Activated T-helper 1 cell treated with anti-CD3 and anti-CD28 coated beads, Interleukin-12 subunit alpha, Interleukin-12 subunit beta, Interleukin-2, Interleukin-4 antibody, amounts not matched to agents 30 ng/mL and 10 ng/mL and 1 ng/mL, durations not matched to agents 14 hours and 24 hours and 36 hours (primary cell): ENCODE measurements around the gene INSYN1. TPM values are rescaled to one million over a fixed set of nuclear protein-coding genes. Genes with fewer than 3 reads are reported as not detected.
"Not testable (repeated sequence)": the region's sequence is repeated elsewhere in the genome, so short reads cannot be mapped to it uniquely, and the experiment has no call there.

ENCODE experiments used
- DNase-seq: peaks from one replicate; pipeline ENCODE4 v3.0.0; 2021; ENCODE audit warnings: low spot score
- H3K27ac Mint-ChIP-seq: one replicate; pipeline ENCODE4 v1.8.0; 2021; ENCODE audit warnings: mild to moderate bottlenecking, mixed read lengths
- H3K27me3 Mint-ChIP-seq: one replicate; pipeline ENCODE4 v1.8.0; 2022; ENCODE audit warnings: mild to moderate bottlenecking, moderate library complexity, mixed read lengths; ENCODE audit not compliant: insufficient read depth
- H3K36me3 Mint-ChIP-seq: one replicate; pipeline ENCODE4 v1.8.0; 2021; ENCODE audit warnings: low read depth, mixed read lengths
- H3K4me1 Mint-ChIP-seq: one replicate; pipeline ENCODE4 v1.8.0; 2021; ENCODE audit warnings: low read depth, mixed read lengths
- H3K4me3 Mint-ChIP-seq: one replicate; pipeline ENCODE4 v1.8.0; 2021; ENCODE audit warnings: mild to moderate bottlenecking, moderate library complexity, mixed read lengths
- H3K9me3 Mint-ChIP-seq: one replicate; pipeline ENCODE4 v1.8.0; 2021; ENCODE audit warnings: mixed read lengths
- intact Hi-C: fragments of 100-400 bp; cut with micrococcal nuclease; formaldehyde crosslinking; loops from one replicate; pipeline ENCODE4 v1.15.1; 2024
- total RNA-seq: library from RNA; stranded (reverse); gene quantifications from 2 replicates; pipeline ENCODE4 v1.2.3, GENCODE V29; 2022

The INSYN1 gene
- total RNA-seq, 1 donor from 2014 or later: not detected

GRCh38 chr15:73712107-73712506, 41.0 kb downstream of the INSYN1 start:
- H3K9me3 Mint-ChIP-seq: no peaks in the 10 kb centered on the region
- no peaks in the 10 kb centered on the region for H3K36me3 Mint-ChIP-seq
- DNase-seq: no peak
- H3K4me3 Mint-ChIP-seq: no peak overlapping the region
- peaks cover 11% of the 10 kb centered on the region for H3K27me3 Mint-ChIP-seq
- H3K4me1 Mint-ChIP-seq: no peaks in the 10 kb centered on the region
- H3K27ac Mint-ChIP-seq: no peak overlapping the region
- intact Hi-C loops: no loop called here

DNA sequence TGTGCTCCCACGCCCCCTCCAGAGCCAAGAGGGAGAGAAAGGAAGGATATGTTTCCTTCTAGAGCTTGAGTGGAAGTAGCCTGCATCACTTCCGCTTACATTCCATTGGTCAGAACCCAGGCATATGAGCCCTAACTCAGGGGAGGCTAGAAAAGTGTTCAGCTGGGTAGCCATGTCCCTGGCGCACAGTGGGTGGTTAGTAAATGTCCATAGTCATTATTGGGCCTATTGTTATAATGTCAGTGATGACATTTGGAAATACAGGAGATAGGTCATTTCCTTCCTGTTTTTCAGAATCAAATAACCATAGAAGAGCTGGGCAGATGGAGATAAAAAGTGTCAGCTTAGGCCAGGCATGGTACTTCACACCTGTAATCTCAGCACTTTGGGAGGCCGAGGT, 41.6 kb downstream of the INSYN1 start:
- no peak overlapping the region for H3K27ac Mint-ChIP-seq
- intact Hi-C loops: no loop called here
- H3K4me3 Mint-ChIP-seq: no peak overlapping the region
- DNase-seq: no peak
- peaks cover 10% of the 10 kb centered on the region for H3K27me3 Mint-ChIP-seq
- no peaks in the 10 kb centered on the region for H3K4me1 Mint-ChIP-seq
- H3K9me3 Mint-ChIP-seq: no peaks in the 10 kb centered on the region
- no peaks in the 10 kb centered on the region for H3K36me3 Mint-ChIP-seq

- Mint-ChIP-seq H3K9me3 (no peaks in the 10 kb centered on the region), H3K4me1 (peaks cover under 1% of the 10 kb centered on the region), H3K27ac (no peak overlapping the region), H3K36me3 (no peaks in the 10 kb centered on the region), H3K4me3 (no peak overlapping the region), H3K27me3 (peaks cover 10% of the 10 kb centered on the region)
- intact Hi-C loops: no loop called here
- DNase-seq: no peak
Measured at GRCh38 chr15:73710321-73710720, 42.8 kb downstream of the INSYN1 start.

DNA sequence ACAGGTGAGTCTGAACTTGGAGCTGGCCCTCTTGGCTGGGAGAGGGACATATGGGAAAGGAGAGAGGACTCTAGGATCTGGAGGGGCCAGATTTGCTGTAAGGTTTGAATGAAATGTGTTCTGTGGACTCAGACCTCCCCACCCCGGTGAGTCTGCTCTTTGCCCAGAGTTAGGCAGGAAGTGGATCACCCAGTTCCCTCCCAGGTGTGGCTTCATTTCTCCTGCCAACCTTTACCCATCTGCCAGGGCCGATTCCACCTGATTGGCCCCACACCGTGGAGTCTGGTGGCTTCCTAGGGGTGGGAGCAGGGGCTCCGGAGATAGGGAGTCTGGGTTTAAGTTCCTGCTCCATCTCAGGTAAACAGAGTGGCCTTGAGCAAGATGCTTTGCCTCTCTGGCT, 43.5 kb downstream of the INSYN1 start:
- Mint-ChIP-seq H3K9me3 (no peaks in the 10 kb centered on the region), H3K27ac (no peak overlapping the region), H3K27me3 (peaks cover 10% of the 10 kb centered on the region), H3K4me3 (no peak overlapping the region), H3K36me3 (no peaks in the 10 kb centered on the region), H3K4me1 (peaks cover 7% of the 10 kb centered on the region)
- DNase-seq: no peak
- intact Hi-C loops: loop anchor here (10.0 kb wide), 1 partner anchor 425 kb away; no protein-coding TSS in a partner anchor

DNA sequence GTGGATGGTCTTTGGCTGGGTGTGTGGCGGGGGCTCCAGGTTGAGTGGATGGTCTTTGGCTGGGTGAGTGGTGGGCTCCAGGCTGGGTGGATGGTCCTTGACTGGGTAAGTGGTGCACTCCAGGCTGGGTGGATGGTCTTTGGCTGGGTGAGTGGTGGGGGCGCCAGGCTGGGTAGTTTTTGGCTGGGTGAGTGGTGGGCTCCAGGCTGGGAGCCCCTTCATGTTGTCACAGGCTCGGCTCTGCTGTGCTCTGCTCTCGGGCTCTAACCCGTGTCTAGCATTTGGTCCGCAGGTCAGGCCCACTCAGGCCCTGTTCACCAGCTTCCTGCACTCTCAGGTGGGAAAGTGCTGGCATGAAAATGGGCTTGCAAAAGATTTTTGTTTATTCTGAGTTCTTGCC, 43.9 kb downstream of the INSYN1 start:
- Mint-ChIP-seq H3K27ac (no peak overlapping the region), H3K4me1 (peaks cover 9% of the 10 kb centered on the region), H3K27me3 (peaks cover 10% of the 10 kb centered on the region), H3K36me3 (no peaks in the 10 kb centered on the region), H3K9me3 (no peaks in the 10 kb centered on the region), H3K4me3 (no peak overlapping the region)
- intact Hi-C loops: loop anchor here (10.0 kb wide), 1 partner anchor 424 kb away; no protein-coding TSS in a partner anchor
- DNase-seq: no peak

GRCh38 chr15:73708691-73709090, 44.5 kb downstream of the INSYN1 start:
- Mint-ChIP-seq H3K27ac (peak overlapping the region; percentile 26), H3K4me3 (no peak overlapping the region), H3K36me3 (no peaks in the 10 kb centered on the region), H3K9me3 (no peaks in the 10 kb centered on the region), H3K4me1 (peaks cover 9% of the 10 kb centered on the region), H3K27me3 (peaks cover 10% of the 10 kb centered on the region)
- no peak for DNase-seq
- intact Hi-C loops: loop anchor here (10.0 kb wide), 1 partner anchor 424 kb away; no protein-coding TSS in a partner anchor

- peaks cover 19% of the 10 kb centered on the region for H3K27me3 Mint-ChIP-seq
- DNase-seq: peak; percentile 59
- H3K4me3 Mint-ChIP-seq: no peak overlapping the region
- intact Hi-C loops: loop anchor here (1.0 to 10.0 kb wide), 2 partner anchors 69 to 420 kb away; no protein-coding TSS in a partner anchor
- peaks cover 1% of the 10 kb centered on the region for H3K36me3 Mint-ChIP-seq
- H3K4me1 Mint-ChIP-seq: peaks cover 13% of the 10 kb centered on the region
- H3K27ac Mint-ChIP-seq: no peak overlapping the region
- H3K9me3 Mint-ChIP-seq: no peaks in the 10 kb centered on the region
Measured at GRCh38 chr15:73704869-73705645, 48.1 kb downstream of the INSYN1 start.

- not testable (repeated sequence) for H3K27ac Mint-ChIP-seq, DNase-seq, H3K36me3 Mint-ChIP-seq, H3K4me3 Mint-ChIP-seq, H3K9me3 Mint-ChIP-seq
- intact Hi-C loops: loop anchor here (1.0 to 10.0 kb wide), 2 partner anchors 68 to 420 kb away; no protein-coding TSS in a partner anchor
- H3K4me1 Mint-ChIP-seq: peaks cover 15% of the 10 kb centered on the region
- H3K27me3 Mint-ChIP-seq: peaks cover 22% of the 10 kb centered on the region
Measured at GRCh38 chr15:73704142-73704868, 48.8 kb downstream of the INSYN1 start.

DNA sequence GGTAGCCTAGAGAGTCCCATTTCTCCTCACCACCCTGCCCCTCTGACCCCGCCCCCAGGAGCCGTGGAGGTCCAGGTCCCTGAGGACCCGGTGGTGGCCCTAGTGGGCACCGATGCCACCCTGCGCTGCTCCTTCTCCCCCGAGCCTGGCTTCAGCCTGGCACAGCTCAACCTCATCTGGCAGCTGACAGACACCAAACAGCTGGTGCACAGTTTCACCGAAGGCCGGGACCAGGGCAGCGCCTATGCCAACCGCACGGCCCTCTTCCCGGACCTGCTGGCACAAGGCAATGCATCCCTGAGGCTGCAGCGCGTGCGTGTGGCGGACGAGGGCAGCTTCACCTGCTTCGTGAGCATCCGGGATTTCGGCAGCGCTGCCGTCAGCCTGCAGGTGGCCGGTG, 49.5 kb downstream of the INSYN1 start:
- not testable (repeated sequence) for H3K36me3 Mint-ChIP-seq, DNase-seq, H3K27ac Mint-ChIP-seq, H3K9me3 Mint-ChIP-seq, H3K4me3 Mint-ChIP-seq
- intact Hi-C loops: loop anchor here (10.0 kb wide), 1 partner anchor 419 kb away; no protein-coding TSS in a partner anchor
- H3K4me1 Mint-ChIP-seq: peaks cover 15% of the 10 kb centered on the region
- peaks cover 24% of the 10 kb centered on the region for H3K27me3 Mint-ChIP-seq

- Mint-ChIP-seq H3K4me1 (peaks cover 24% of the 10 kb centered on the region), H3K27me3 (peaks cover 24% of the 10 kb centered on the region)
- H3K36me3 Mint-ChIP-seq, H3K4me3 Mint-ChIP-seq, H3K9me3 Mint-ChIP-seq, H3K27ac Mint-ChIP-seq, DNase-seq: not testable (repeated sequence)
- intact Hi-C loops: loop anchor here (10.0 kb wide), 1 partner anchor 418 kb away; no protein-coding TSS in a partner anchor
Measured at GRCh38 chr15:73702311-73703239, 50.6 kb downstream of the INSYN1 start.

DNA sequence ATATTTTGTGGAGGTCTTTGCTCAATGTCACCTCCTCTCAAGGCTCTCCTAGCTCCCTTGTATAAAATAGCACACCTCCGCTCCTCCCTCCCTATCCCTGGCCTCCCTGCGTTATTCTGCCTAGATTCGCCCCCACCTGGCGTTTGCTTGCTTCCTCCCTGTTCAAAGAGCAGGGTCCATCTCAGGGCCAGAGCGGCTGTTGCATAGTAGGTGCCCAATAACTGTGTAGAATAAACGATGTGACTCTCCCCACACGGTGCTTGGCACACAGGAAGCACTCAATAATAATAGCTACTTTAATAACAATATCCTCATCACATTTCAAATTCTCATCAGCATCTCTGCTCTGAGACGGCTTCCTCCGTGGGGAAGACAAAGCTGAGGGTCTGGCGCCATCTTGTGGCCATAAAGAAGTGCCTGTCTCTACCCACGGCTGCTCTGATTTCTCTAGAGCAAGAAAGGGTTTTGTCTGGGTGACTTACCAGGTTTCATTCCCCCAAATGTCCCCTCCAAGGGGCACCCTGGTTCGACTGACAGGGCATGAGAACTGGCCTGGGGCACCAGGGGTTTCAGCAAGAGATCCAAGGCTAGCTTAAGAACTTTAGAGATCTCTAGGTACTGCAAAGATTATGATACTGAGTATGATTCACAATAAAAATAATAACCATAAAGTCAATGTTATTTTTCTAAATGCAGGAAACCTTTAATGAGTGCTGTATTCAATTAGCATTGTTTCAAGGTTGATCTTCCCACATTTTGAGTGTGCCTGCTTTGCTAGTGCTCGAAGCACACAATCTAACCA, 52.9 kb downstream of the INSYN1 start:
- H3K36me3 Mint-ChIP-seq: peaks cover 3% of the 10 kb centered on the region
- H3K4me3 Mint-ChIP-seq: no peak overlapping the region
- peaks cover 31% of the 10 kb centered on the region for H3K27me3 Mint-ChIP-seq
- peak; percentile 66 for DNase-seq
- peaks cover 36% of the 10 kb centered on the region for H3K4me1 Mint-ChIP-seq
- H3K9me3 Mint-ChIP-seq: no peaks in the 10 kb centered on the region
- H3K27ac Mint-ChIP-seq: no peak overlapping the region
- intact Hi-C loops: loop anchor here (1.0 to 10.0 kb wide), 6 partner anchors 23 to 459 kb away; no protein-coding TSS in a partner anchor
